ENCODE data around the gene CTNNAL1.

The CTNNAL1 gene

GRCh38 chr9:109039539-109039938, 26.2 kb upstream of the CTNNAL1 start:
- no peaks in the 10 kb centered on the region for H3K79me2 ChIP-seq (ENCODE audit: low read length)
- no peaks in the 10 kb centered on the region for H3K4me1 ChIP-seq (ENCODE audit: low read length)
- H3K4me2 ChIP-seq (ENCODE audit: low read length): no peak overlapping the region
- no peak for TF ChIP-seq EZH2phosphoT487 (IDR thresholded peaks at IDR 0.05; ENCODE audit: low read depth)
- TF ChIP-seq, protein P1, sequence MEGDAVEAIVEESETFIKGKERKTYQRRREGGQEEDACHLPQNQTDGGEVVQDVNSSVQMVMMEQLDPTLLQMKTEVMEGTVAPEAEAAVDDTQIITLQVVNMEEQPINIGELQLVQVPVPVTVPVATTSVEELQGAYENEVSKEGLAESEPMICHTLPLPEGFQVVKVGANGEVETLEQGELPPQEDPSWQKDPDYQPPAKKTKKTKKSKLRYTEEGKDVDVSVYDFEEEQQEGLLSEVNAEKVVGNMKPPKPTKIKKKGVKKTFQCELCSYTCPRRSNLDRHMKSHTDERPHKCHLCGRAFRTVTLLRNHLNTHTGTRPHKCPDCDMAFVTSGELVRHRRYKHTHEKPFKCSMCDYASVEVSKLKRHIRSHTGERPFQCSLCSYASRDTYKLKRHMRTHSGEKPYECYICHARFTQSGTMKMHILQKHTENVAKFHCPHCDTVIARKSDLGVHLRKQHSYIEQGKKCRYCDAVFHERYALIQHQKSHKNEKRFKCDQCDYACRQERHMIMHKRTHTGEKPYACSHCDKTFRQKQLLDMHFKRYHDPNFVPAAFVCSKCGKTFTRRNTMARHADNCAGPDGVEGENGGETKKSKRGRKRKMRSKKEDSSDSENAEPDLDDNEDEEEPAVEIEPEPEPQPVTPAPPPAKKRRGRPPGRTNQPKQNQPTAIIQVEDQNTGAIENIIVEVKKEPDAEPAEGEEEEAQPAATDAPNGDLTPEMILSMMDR (IDR thresholded peaks at IDR 0.05; ENCODE audit: low read depth, low read length): no peak
- no peak overlapping the region for H2AFZ ChIP-seq (ENCODE audit: low read depth, low read length)
- H3K9me3 ChIP-seq (ENCODE audit: insufficient read depth, low read length): no peaks in the 10 kb centered on the region
- no peak overlapping the region for H3K9ac ChIP-seq (ENCODE audit: low read length)
- peaks cover 44% of the 10 kb centered on the region for H3K36me3 ChIP-seq (replicated peaks; ENCODE audit: low read depth, low read length)
- no peaks in the 10 kb centered on the region for H4K20me1 ChIP-seq (ENCODE audit: insufficient read depth, low read length)
- H3K27me3 ChIP-seq (ENCODE audit: low read depth, low read length): no peaks in the 10 kb centered on the region
- no peak overlapping the region for H3K27ac ChIP-seq (ENCODE audit: low read length)
- no peak overlapping the region for H3K4me3 ChIP-seq (ENCODE audit: low read length)

DNA sequence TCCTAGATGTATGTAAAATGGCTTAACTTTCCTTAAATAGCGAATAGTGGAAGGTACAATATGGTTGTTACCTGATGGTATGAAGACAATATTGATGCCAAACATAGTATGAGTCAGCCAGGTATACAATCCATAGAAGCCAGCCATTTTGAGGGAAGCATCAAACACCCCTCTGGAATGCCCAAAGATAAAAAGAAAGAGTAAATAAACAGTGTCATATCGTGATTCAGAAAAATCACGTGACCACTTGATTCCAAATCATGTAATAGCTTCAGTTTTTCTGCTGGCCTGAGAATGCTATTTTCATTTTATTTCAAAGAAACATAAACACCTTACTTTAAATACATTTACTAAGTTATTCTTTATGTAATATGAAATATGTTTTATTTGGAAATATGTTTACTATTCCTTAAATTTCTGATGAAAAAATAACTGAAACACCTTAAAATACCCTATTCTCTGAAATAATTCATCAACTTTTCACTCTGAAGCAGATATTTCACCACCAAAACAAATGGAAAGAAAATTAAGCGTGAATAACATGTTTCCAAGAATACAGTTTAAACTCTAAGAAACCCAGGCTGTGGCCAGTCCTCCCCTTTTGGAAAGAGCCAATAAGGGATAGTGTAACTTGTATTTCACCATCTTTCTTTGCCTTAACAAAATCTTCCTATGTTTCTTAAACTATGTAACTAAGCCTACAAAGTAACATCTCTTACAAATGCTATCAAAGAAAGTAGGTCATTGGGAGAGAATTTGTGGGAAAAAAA, 24.8 kb upstream of the CTNNAL1 start:
- no peak for TF ChIP-seq EZH2phosphoT487 (IDR thresholded peaks at IDR 0.05; ENCODE audit: low read depth)
- TF ChIP-seq, protein P1 (IDR thresholded peaks at IDR 0.05; ENCODE audit: low read depth, low read length): no peak
- no peaks in the 10 kb centered on the region for H3K9me3 ChIP-seq (ENCODE audit: insufficient read depth, low read length)
- no peaks in the 10 kb centered on the region for H3K4me1 ChIP-seq (ENCODE audit: low read length)
- H3K9ac ChIP-seq (ENCODE audit: low read length): no peak overlapping the region
- no peaks in the 10 kb centered on the region for H3K27me3 ChIP-seq (ENCODE audit: low read depth, low read length)
- no peak overlapping the region for H3K4me2 ChIP-seq (ENCODE audit: low read length)
- H3K27ac ChIP-seq (ENCODE audit: low read length): no peak overlapping the region
- no peak overlapping the region for H2AFZ ChIP-seq (ENCODE audit: low read depth, low read length)
- no peaks in the 10 kb centered on the region for H4K20me1 ChIP-seq (ENCODE audit: insufficient read depth, low read length)
- H3K36me3 ChIP-seq (replicated peaks; ENCODE audit: low read depth, low read length): peaks cover 42% of the 10 kb centered on the region
- no peak overlapping the region for H3K4me3 ChIP-seq (ENCODE audit: low read length)
- H3K79me2 ChIP-seq (ENCODE audit: low read length): no peaks in the 10 kb centered on the region

DNA sequence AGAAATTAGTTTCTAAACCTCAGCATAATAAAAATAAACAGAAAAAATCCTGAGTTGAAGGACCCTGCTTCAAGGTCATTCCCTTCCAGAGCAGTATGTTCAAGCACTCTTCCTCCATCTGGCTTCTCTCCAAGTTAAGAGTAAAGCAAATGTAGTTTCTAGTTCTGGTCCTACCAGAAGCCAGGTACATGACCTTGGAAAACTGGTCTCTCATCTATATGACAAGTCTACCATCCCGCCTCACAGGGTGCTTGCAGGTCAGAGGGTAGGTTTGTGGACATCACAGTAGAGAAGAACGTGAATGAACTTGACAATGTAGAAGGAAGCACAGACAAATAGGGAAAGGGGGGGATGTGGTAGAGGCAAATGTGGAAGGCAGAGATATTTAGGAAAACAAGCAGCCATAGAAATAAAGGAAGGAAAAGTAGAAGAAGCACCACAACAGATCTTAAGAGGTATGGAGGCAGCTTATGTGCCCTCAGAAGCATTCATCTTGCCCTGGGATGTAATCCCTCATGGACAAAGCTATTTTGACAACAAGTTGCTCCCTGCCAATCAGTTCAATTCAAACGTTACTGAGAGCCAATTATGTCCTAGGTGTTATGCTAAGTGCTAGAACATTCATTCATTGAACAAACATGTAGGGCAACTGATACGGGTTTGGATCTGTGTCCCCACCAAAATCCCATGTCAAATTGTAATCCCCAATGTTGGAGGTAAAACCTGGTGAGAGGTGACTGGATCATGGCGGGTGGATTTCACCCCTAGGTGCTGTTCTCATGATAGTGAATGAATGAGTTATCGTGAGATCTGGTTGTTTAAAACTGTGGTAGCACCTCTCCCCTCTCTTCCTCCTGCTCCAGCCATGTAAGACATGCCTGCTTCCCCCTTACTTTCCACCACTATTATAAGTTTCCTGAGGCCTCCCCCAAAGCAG, 23.7 kb upstream of the CTNNAL1 start:
- TF ChIP-seq, protein P1 (IDR thresholded peaks at IDR 0.05; ENCODE audit: low read depth, low read length): no peak
- TF ChIP-seq EZH2phosphoT487 (IDR thresholded peaks at IDR 0.05; ENCODE audit: low read depth): no peak
- H3K9me3 ChIP-seq (ENCODE audit: insufficient read depth, low read length): no peaks in the 10 kb centered on the region
- no peaks in the 10 kb centered on the region for H3K27me3 ChIP-seq (ENCODE audit: low read depth, low read length)
- H3K4me3 ChIP-seq (ENCODE audit: low read length): no peak overlapping the region
- H4K20me1 ChIP-seq (ENCODE audit: insufficient read depth, low read length): no peaks in the 10 kb centered on the region
- no peak overlapping the region for H3K9ac ChIP-seq (ENCODE audit: low read length)
- H3K27ac ChIP-seq (ENCODE audit: low read length): no peak overlapping the region
- peaks cover 36% of the 10 kb centered on the region for H3K36me3 ChIP-seq (replicated peaks; ENCODE audit: low read depth, low read length)
- H3K4me1 ChIP-seq (ENCODE audit: low read length): no peaks in the 10 kb centered on the region
- no peaks in the 10 kb centered on the region for H3K79me2 ChIP-seq (ENCODE audit: low read length)
- no peak overlapping the region for H2AFZ ChIP-seq (ENCODE audit: low read depth, low read length)
- no peak overlapping the region for H3K4me2 ChIP-seq (ENCODE audit: low read length)
